Central memory CD8-positive, alpha-beta T cell (primary cell): Measurements from ENCODE around the gene OPN1MW.
"Not testable (repeated sequence)": the region's sequence is repeated elsewhere in the genome, so short reads cannot be mapped to it uniquely, and the experiment has no call there.

Experiments used
- ATAC-seq: fragments of 150-1000 bp; cut with Tn5 transposase; replicated peaks from 2 replicates; pipeline ENCODE4 v1.10.0; 2022; ENCODE audit warnings: mild to moderate bottlenecking, moderate FRiP score, moderate number of reproducible peaks; ENCODE audit not compliant: poor library complexity, severe bottlenecking; ENCODE audit errors: extremely low read depth
- DNase-seq, 2 donors: peaks; one replicate each; pipeline ENCODE4 v3.0.0; 2021; ENCODE audit warnings: low spot score in 2 of 2
- H3K27ac Mint-ChIP-seq: one replicate; pipeline ENCODE4 v1.8.0; 2022; ENCODE audit warnings: low read depth, mild to moderate bottlenecking, moderate library complexity, mixed read lengths
- H3K27me3 Mint-ChIP-seq: one replicate; pipeline ENCODE4 v1.8.0; 2022; ENCODE audit warnings: mixed read lengths
- H3K36me3 Mint-ChIP-seq: one replicate; pipeline ENCODE4 v1.8.0; 2022; ENCODE audit warnings: mild to moderate bottlenecking, moderate library complexity, mixed read lengths; ENCODE audit not compliant: insufficient read depth
- H3K4me1 Mint-ChIP-seq: one replicate; pipeline ENCODE4 v1.8.0; 2022; ENCODE audit warnings: mixed read lengths
- H3K4me3 Mint-ChIP-seq: one replicate; pipeline ENCODE4 v1.8.0; 2022; ENCODE audit warnings: mild to moderate bottlenecking, moderate library complexity, mixed read lengths
- H3K9me3 Mint-ChIP-seq: one replicate; pipeline ENCODE4 v1.8.0; 2022; ENCODE audit warnings: mixed read lengths

The OPN1MW gene

GRCh38 chrX:154182296-154182695 is at the start of gene OPN1MW:
OPN1MW (plus strand) TSS chrX:154182596; CDS start chrX:154182678, 82 bp downstream.
- not testable (repeated sequence) for DNase-seq, H3K27me3 Mint-ChIP-seq, ATAC-seq, H3K36me3 Mint-ChIP-seq, H3K27ac Mint-ChIP-seq, H3K4me3 Mint-ChIP-seq, H3K4me1 Mint-ChIP-seq, H3K9me3 Mint-ChIP-seq

GRCh38 chrX:154135458-154136229 is 46.8 kb upstream of the OPN1MW start:
- Mint-ChIP-seq H3K27ac (peak overlapping the region; percentile 99), H3K9me3 (no peaks in the 10 kb centered on the region), H3K4me3 (peak overlapping the region; percentile 76), H3K27me3 (no peaks in the 10 kb centered on the region), H3K36me3 (no peaks in the 10 kb centered on the region), H3K4me1 (peaks cover 29% of the 10 kb centered on the region)
- no peak for DNase-seq
- peak; percentile 75 for ATAC-seq

GRCh38 chrX:154136627-154137161 is 45.7 kb upstream of the OPN1MW start:
- Mint-ChIP-seq H3K27me3 (no peaks in the 10 kb centered on the region), H3K27ac (peak overlapping the region; percentile 99), H3K4me1 (peaks cover 29% of the 10 kb centered on the region), H3K4me3 (peak overlapping the region; percentile 76), H3K9me3 (no peaks in the 10 kb centered on the region), H3K36me3 (no peaks in the 10 kb centered on the region)
- ATAC-seq (peak; percentile 71), DNase-seq (peak; percentile 52 to 53)

GRCh38 chrX:154138857-154139256 is 43.5 kb upstream of the OPN1MW start:
- peaks cover 29% of the 10 kb centered on the region for H3K4me1 Mint-ChIP-seq
- DNase-seq = no peak
- no peak overlapping the region for H3K27ac Mint-ChIP-seq
- ATAC-seq = no peak
- no peaks in the 10 kb centered on the region for H3K9me3 Mint-ChIP-seq
- H3K36me3 Mint-ChIP-seq = no peaks in the 10 kb centered on the region
- no peaks in the 10 kb centered on the region for H3K27me3 Mint-ChIP-seq
- no peak overlapping the region for H3K4me3 Mint-ChIP-seq

- H3K9me3 Mint-ChIP-seq = no peaks in the 10 kb centered on the region
- peaks cover 24% of the 10 kb centered on the region for H3K4me1 Mint-ChIP-seq
- H3K36me3 Mint-ChIP-seq = no peaks in the 10 kb centered on the region
- H3K27me3 Mint-ChIP-seq = no peaks in the 10 kb centered on the region
- H3K4me3 Mint-ChIP-seq = no peak overlapping the region
- no peak overlapping the region for H3K27ac Mint-ChIP-seq
- ATAC-seq = no peak
- DNase-seq = no peak
Measured at GRCh38 chrX:154140206-154140605, 42.2 kb upstream of the OPN1MW start.

GRCh38 chrX:154140742-154141141 is 41.7 kb upstream of the OPN1MW start:
- Mint-ChIP-seq H3K27ac (no peak overlapping the region), H3K9me3 (no peaks in the 10 kb centered on the region), H3K27me3 (no peaks in the 10 kb centered on the region), H3K36me3 (no peaks in the 10 kb centered on the region), H3K4me3 (no peak overlapping the region), H3K4me1 (peaks cover 18% of the 10 kb centered on the region)
- ATAC-seq (no peak), DNase-seq (no peak)

GRCh38 chrX:154142386-154142785 is 40.0 kb upstream of the OPN1MW start:
- no peak for ATAC-seq

GRCh38 chrX:154142950-154143745 is 39.2 kb upstream of the OPN1MW start:
- Mint-ChIP-seq H3K27ac (no peak overlapping the region), H3K9me3 (no peaks in the 10 kb centered on the region), H3K4me3 (no peak overlapping the region), H3K27me3 (no peaks in the 10 kb centered on the region), H3K36me3 (no peaks in the 10 kb centered on the region), H3K4me1 (peaks cover 12% of the 10 kb centered on the region)
- ATAC-seq (no peak), DNase-seq (no peak)

More at GRCh38 chrX:154142386-154142785, 40.0 kb upstream of the OPN1MW start:
- no peaks in the 10 kb centered on the region for H3K9me3 Mint-ChIP-seq
- peaks cover 12% of the 10 kb centered on the region for H3K4me1 Mint-ChIP-seq
- H3K27ac Mint-ChIP-seq = no peak overlapping the region
- H3K27me3 Mint-ChIP-seq = no peaks in the 10 kb centered on the region
- no peak overlapping the region for H3K4me3 Mint-ChIP-seq
- no peaks in the 10 kb centered on the region for H3K36me3 Mint-ChIP-seq
- no peak for DNase-seq

GRCh38 chrX:154144010-154144409 is 38.4 kb upstream of the OPN1MW start, which contains the start of gene OPN1LW:
OPN1LW (plus strand) TSS chrX:154144243; CDS start chrX:154144284, 41 bp downstream.
- H3K27ac Mint-ChIP-seq, H3K4me1 Mint-ChIP-seq, ATAC-seq, H3K27me3 Mint-ChIP-seq, H3K4me3 Mint-ChIP-seq, DNase-seq, H3K9me3 Mint-ChIP-seq, H3K36me3 Mint-ChIP-seq: not testable (repeated sequence)

- not testable (repeated sequence) for H3K4me3 Mint-ChIP-seq, ATAC-seq, H3K27ac Mint-ChIP-seq, H3K9me3 Mint-ChIP-seq, H3K4me1 Mint-ChIP-seq, H3K36me3 Mint-ChIP-seq, DNase-seq, H3K27me3 Mint-ChIP-seq
Measured at GRCh38 chrX:154151030-154151429, 31.4 kb upstream of the OPN1MW start.

- not testable (repeated sequence) for H3K4me3 Mint-ChIP-seq, H3K9me3 Mint-ChIP-seq, ATAC-seq, DNase-seq, H3K4me1 Mint-ChIP-seq, H3K36me3 Mint-ChIP-seq, H3K27me3 Mint-ChIP-seq, H3K27ac Mint-ChIP-seq
Measured at GRCh38 chrX:154156221-154156620, 26.2 kb upstream of the OPN1MW start.

- H3K4me1 Mint-ChIP-seq, H3K4me3 Mint-ChIP-seq, DNase-seq, H3K36me3 Mint-ChIP-seq, H3K27me3 Mint-ChIP-seq, H3K27ac Mint-ChIP-seq, ATAC-seq, H3K9me3 Mint-ChIP-seq: not testable (repeated sequence)
Measured at GRCh38 chrX:154157207-154157606, 25.2 kb upstream of the OPN1MW start.
